Measurements from ENCODE around the gene GNPAT.

GNPAT gene

DNA sequence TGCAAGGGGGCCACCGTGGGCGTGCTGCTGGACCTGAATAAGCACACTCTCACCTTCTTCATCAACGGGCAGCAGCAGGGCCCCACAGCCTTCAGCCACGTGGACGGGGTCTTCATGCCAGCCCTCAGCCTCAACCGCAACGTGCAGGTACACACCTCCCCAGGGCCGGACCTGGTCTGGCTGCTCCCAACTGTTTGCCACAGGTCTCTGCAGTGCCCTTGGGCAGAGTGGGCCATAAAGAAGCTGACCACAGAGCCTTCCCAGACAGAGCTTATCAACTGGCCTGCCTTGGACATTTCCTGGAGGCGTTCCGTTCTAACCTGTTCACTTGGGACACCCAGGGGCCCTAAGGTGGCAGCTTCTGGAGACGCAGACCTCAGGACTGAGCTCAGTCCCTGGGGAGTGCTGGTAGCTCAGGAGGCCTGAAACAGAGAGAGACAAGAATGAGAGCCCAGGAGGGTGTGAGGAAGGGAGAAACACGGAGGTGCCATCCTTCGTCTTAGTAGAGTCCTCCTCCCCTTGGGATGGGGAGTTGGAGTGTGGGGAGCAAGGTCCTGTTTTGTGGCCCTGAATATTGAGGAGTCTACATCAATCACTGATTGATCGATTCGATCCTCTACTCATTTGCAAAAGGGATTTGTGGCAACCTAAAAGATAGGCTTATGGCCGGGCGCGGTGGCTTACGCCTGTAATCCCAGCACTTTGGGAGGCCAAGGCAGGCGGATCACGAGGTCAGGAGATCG lies 27.0 kb upstream of the GNPAT start:
- H3K4me3 ChIP-seq (ENCODE audit: low read depth, low read length) = no peak overlapping the region
- TF ChIP-seq, protein P1, sequence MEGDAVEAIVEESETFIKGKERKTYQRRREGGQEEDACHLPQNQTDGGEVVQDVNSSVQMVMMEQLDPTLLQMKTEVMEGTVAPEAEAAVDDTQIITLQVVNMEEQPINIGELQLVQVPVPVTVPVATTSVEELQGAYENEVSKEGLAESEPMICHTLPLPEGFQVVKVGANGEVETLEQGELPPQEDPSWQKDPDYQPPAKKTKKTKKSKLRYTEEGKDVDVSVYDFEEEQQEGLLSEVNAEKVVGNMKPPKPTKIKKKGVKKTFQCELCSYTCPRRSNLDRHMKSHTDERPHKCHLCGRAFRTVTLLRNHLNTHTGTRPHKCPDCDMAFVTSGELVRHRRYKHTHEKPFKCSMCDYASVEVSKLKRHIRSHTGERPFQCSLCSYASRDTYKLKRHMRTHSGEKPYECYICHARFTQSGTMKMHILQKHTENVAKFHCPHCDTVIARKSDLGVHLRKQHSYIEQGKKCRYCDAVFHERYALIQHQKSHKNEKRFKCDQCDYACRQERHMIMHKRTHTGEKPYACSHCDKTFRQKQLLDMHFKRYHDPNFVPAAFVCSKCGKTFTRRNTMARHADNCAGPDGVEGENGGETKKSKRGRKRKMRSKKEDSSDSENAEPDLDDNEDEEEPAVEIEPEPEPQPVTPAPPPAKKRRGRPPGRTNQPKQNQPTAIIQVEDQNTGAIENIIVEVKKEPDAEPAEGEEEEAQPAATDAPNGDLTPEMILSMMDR (IDR thresholded peaks at IDR 0.05; ENCODE audit: low read depth, low read length) = no peak

DNA sequence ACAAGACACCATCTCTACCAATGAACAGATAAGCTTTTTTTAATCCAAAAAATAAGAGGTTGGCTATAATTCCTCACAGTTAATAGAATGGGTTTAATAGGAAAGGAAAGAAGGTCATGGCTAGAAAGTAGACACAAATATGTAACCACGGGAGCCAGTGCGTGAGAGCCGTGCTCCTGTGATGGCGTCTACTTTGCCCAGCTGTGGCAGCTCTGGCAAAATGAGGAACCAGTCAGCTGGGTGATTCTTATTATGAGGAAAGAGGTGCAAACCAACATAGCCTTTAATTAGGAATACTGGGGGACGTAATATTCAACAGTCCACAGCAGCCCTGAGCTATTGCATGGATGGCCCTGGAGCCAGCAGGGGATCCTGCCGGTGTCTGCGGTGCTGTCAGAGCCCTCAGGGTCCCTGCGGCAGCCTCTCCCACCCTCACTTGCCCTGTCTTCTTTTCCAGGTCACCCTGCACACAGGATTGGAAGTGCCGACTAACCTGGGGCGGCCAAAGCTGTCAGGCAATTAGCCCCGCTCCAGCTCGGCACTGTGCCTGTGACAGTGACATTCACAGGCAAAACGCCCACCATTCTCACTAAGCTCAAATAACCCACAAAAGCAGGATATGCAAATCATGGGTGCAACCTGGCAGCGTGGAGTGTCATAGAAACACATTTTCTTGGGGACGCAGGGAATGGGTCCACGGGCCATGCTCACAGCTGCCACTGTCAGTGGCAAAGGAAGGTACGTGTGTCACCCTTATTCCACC lies 25.9 kb upstream of the GNPAT start:
- TF ChIP-seq, protein P1 (IDR thresholded peaks at IDR 0.05; ENCODE audit: low read depth, low read length) = no peak
- H3K4me3 ChIP-seq (ENCODE audit: low read depth, low read length) = no peak overlapping the region

DNA sequence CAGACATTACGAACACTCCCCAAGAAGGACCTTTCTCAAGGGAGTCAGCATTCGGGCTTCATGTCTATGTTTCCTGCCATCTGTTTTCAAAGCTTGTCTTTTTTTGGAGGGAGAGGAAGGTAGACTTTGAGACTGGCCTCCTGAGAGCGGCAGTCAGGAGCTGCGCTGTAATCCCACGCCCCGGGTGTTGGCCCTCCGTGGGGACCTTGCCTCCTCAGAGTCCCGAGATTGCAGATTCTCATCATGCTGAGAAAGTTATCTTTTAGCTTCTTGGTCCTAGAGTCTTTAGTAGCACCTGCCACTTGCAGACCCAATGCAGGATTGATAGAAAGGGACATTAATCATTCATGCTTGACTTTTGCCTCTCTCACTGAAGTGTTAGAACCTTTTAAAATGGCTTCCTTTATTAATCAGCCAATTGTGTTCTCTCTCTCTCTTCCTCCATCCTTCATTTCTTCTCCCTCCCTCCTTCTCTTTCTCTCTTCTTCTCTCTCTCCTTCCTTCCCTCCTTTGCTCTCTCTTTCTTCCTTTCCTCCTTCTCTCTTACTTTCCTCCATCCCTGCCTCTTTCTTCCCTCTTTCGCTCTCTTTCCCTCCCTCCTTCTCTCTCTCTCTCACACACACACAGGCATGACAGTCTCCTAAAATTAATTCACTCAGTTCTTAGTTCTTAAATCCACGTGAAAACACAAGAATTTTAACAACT lies 25.2 kb upstream of the GNPAT start:
- H3K4me3 ChIP-seq (ENCODE audit: low read depth, low read length) = no peak overlapping the region

DNA sequence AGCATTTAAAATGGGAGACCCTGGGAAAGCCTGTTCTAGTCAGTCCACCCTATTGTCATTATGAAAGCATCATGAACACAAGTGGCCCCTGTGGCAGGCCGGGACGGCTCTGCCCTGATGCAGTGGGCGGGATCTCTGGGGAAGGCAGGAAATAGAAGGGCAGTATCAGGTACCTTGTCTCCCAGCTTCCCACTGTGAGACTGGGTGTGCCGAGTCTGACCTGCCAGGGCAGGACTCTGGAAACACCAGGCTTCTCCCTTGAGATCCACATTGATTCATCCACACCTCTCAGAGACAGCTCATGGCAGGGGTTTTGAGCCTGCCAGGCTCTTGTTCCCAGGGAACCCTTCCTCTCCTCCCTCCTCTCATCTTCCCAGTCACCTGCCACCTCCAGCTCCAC lies 24.5 kb upstream of the GNPAT start:
- TF ChIP-seq, protein P1 (IDR thresholded peaks at IDR 0.05; ENCODE audit: low read depth, low read length) = no peak
- no peak overlapping the region for H3K4me3 ChIP-seq (ENCODE audit: low read depth, low read length)

More for the DNA sequence above, 25.2 kb upstream of the GNPAT start:
- TF ChIP-seq, protein P1 (IDR thresholded peaks at IDR 0.05; ENCODE audit: low read depth, low read length) = no peak

DNA sequence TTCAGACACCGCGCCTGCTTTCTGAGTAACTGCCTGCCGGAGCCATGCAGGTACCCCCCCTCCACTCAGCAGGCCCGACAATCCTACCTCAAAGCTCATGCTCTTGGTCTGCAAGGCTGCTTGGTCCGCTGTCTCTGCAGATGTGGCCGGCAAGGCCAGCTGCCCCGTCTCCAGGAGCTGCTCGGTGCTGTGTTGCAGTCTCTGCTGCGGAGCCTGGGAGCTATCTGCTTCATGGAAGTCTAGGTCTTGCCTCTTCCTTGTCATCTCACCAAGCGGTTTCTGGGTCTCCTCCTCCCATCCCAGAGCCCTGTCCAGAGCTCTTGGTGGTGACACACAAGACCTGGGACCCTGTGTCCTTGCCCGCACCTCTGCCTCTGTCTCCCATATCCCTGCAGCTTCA lies 24.0 kb upstream of the GNPAT start:
- TF ChIP-seq, protein P1 (IDR thresholded peaks at IDR 0.05; ENCODE audit: low read depth, low read length) = no peak

DNA sequence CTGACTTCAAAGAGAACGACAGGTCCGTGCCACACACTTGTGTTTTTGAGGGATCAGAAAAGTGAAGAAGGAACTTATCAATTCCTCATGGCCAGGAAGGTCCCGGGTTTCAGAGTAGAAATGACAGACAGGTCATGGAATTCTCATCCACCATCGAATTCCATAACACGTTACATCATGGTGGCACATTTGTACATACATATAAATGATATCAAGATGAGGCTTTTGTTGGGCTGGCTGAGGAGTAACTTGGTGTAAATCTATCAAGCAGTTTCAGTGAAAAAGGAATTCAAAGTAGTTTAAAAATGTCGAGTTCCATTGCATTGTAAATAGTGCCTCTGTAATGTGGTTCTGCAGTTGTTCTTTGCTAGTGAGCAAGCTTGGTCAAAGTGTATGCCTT lies 22.9 kb upstream of the GNPAT start:
- no peak overlapping the region for H3K4me3 ChIP-seq (ENCODE audit: low read depth, low read length)
- TF ChIP-seq, protein P1 (IDR thresholded peaks at IDR 0.05; ENCODE audit: low read depth, low read length) = no peak

More for the DNA sequence above, 24.0 kb upstream of the GNPAT start:
- no peak overlapping the region for H3K4me3 ChIP-seq (ENCODE audit: low read depth, low read length)
